GM10266 (cell line): ENCODE results near the gene LDLRAD4.

Experiments
- DNase-seq: peaks from one replicate; pipeline ENCODE4 v3.0.0; 2012; ENCODE audit errors: extremely low spot score
- CTCF ChIP-seq: IDR thresholded peaks from 2 replicates; pipeline ENCODE4 v1.5.1; 2012; ENCODE audit warnings: mild to moderate bottlenecking, low read depth; ENCODE audit not compliant: control insufficient read depth, insufficient read depth; ENCODE audit errors: missing control alignments

The LDLRAD4 gene

GRCh38 chr18:13525381-13526029 lies 306.9 kb downstream of the LDLRAD4 start:
- no peak for TF ChIP-seq CTCF
- no peak for DNase-seq

GRCh38 chr18:13526519-13526918 lies 308.0 kb downstream of the LDLRAD4 start:
- DNase-seq: no peak
- no peak for TF ChIP-seq CTCF

GRCh38 chr18:13527256-13527655 lies 308.7 kb downstream of the LDLRAD4 start:
- no peak for DNase-seq
- no peak for TF ChIP-seq CTCF

- no peak for DNase-seq
- no peak for TF ChIP-seq CTCF
These were observed 309.2 kb downstream of the LDLRAD4 start for GRCh38 chr18:13527730-13528129.

GRCh38 chr18:13528739-13529392 lies 310.3 kb downstream of the LDLRAD4 start:
- no peak for TF ChIP-seq CTCF
- no peak for DNase-seq

GRCh38 chr18:13530033-13530878 lies 311.7 kb downstream of the LDLRAD4 start:
- DNase-seq: no peak
- TF ChIP-seq CTCF: no peak
